Glutamatergic neuron (in vitro differentiated cells): ENCODE results near the gene RXYLT1. TPM values are rescaled to one million over a fixed set of nuclear protein-coding genes. Genes with fewer than 3 reads are reported as not detected.
A peak's percentile ranks its signal among the peaks of the same experiment; 100 is the strongest.

Source experiments
- DNase-seq: peaks from one replicate; pipeline ENCODE4 v3.0.0; 2022
- H3K27ac Mint-ChIP-seq: one replicate; pipeline ENCODE4 v1.8.0; 2020; ENCODE audit warnings: mild to moderate bottlenecking, mixed read lengths, inconsistent platforms; ENCODE audit not compliant: unreplicated experiment
- H3K27me3 Mint-ChIP-seq: one replicate; pipeline ENCODE4 v1.8.0; 2020; ENCODE audit warnings: mild to moderate bottlenecking, moderate library complexity, mixed read lengths, inconsistent platforms; ENCODE audit not compliant: unreplicated experiment
- H3K36me3 Mint-ChIP-seq: one replicate; pipeline ENCODE4 v1.8.0; 2020; ENCODE audit warnings: mild to moderate bottlenecking, mixed read lengths, inconsistent platforms; ENCODE audit not compliant: unreplicated experiment
- H3K4me1 Mint-ChIP-seq: one replicate; pipeline ENCODE4 v1.8.0; 2020; ENCODE audit warnings: mild to moderate bottlenecking, low read depth, mixed read lengths, inconsistent platforms; ENCODE audit not compliant: unreplicated experiment
- H3K4me3 Mint-ChIP-seq: one replicate; pipeline ENCODE4 v1.8.0; 2020; ENCODE audit warnings: mild to moderate bottlenecking, mixed read lengths, inconsistent platforms; ENCODE audit not compliant: unreplicated experiment
- H3K9me3 Mint-ChIP-seq: one replicate; pipeline ENCODE4 v1.8.0; 2020; ENCODE audit warnings: mild to moderate bottlenecking, moderate library complexity, mixed read lengths, inconsistent platforms; ENCODE audit not compliant: unreplicated experiment
- CTCF ChIP-seq: fragments of 200-600 bp; sonication (generic); IDR thresholded peaks from one replicate; pipeline ENCODE4 v1.5.0; 2021; ENCODE audit not compliant: partially characterized antibody, unreplicated experiment
- total RNA-seq: library from RNA; stranded (reverse); fragmentation: NEBNext Ultra II Directional; extraction: Animal tissue kit (Norgen Biotek cat#: 25700); gene quantifications from one replicate; pipeline ENCODE4 v1.2.1, GENCODE V29; 2021; ENCODE audit not compliant: unreplicated experiment

The RXYLT1 gene
- total RNA-seq, 1 donor from 2014 or later: 6.7 TPM

GRCh38 chr12:63821781-63822251 is 42.1 kb downstream of the RXYLT1 start:
- H3K9me3 Mint-ChIP-seq: peaks cover 4% of the 10 kb centered on the region
- no peak for TF ChIP-seq CTCF
- peak; percentile 23 for DNase-seq
- no peak overlapping the region for H3K27ac Mint-ChIP-seq
- H3K4me1 Mint-ChIP-seq: no peaks in the 10 kb centered on the region
- H3K36me3 Mint-ChIP-seq: no peaks in the 10 kb centered on the region
- H3K4me3 Mint-ChIP-seq: peak overlapping the region; percentile 86
- no peaks in the 10 kb centered on the region for H3K27me3 Mint-ChIP-seq

- Mint-ChIP-seq H3K9me3 (peaks cover 4% of the 10 kb centered on the region), H3K4me3 (peak overlapping the region; percentile 13), H3K27me3 (no peaks in the 10 kb centered on the region)
Measured at GRCh38 chr12:63822352-63822751, 42.6 kb downstream of the RXYLT1 start.

DNA sequence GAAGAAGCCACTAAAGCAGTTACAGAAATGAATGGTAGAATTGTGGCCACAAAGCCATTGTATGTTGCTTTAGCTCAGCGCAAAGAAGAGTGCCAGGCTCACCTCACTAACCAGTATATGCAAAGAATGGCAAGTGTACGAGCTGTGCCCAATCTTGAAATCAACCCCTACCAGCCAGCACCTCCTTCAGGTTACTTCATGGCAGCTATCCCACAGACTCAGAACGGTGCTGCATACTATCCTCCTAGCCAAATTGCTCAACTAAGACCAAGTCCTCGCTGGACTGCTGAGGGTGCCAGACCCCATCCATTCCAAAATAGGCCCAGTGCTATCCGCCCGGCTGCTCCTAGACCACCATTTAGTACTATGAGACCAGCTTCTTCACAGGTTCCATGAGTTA is 43.3 kb downstream of the RXYLT1 start:
- no peaks in the 10 kb centered on the region for H3K4me1 Mint-ChIP-seq
- DNase-seq: no peak
- H3K27ac Mint-ChIP-seq: no peak overlapping the region
- H3K36me3 Mint-ChIP-seq: no peaks in the 10 kb centered on the region
- no peaks in the 10 kb centered on the region for H3K27me3 Mint-ChIP-seq
- TF ChIP-seq CTCF: no peak
- no peak overlapping the region for H3K4me3 Mint-ChIP-seq
- peaks cover 4% of the 10 kb centered on the region for H3K9me3 Mint-ChIP-seq

More at GRCh38 chr12:63822352-63822751, 42.6 kb downstream of the RXYLT1 start:
- TF ChIP-seq CTCF: no peak
- Mint-ChIP-seq H3K27ac (no peak overlapping the region), H3K4me1 (no peaks in the 10 kb centered on the region), H3K36me3 (no peaks in the 10 kb centered on the region)
- DNase-seq: no peak

DNA sequence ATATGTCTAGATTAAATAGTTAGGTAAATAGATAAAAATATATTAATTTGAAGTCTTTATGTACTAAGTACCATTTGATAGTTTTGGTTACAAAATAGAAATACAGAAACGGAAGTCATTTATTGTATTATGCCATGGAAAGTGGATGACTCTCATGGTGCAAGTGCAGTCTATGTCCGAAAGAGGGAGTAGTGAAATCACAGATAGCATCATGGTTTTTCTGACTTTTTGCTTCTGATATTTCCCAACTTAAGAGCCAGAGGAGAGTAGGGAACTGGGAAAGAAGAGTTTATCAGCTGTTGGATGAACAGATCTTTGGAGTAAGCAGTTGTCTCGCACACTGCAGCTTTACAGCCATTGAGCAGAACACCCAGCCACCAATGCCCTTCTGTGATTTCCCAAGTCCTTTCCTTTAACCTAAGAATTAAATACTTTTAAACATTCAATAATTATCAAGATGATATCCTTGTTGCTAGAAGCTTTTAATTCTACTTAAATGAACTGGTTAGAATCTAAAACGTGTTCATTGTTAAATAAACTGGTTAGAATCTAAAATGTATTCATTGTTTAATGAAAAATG is 46.4 kb downstream of the RXYLT1 start:
- no peak for DNase-seq
- no peaks in the 10 kb centered on the region for H3K27me3 Mint-ChIP-seq
- H3K9me3 Mint-ChIP-seq: peaks cover 4% of the 10 kb centered on the region
- no peak overlapping the region for H3K27ac Mint-ChIP-seq
- no peaks in the 10 kb centered on the region for H3K4me1 Mint-ChIP-seq
- H3K4me3 Mint-ChIP-seq: no peak overlapping the region
- peak; percentile 70 for TF ChIP-seq CTCF
- H3K36me3 Mint-ChIP-seq: no peaks in the 10 kb centered on the region

- no peaks in the 10 kb centered on the region for H3K27me3 Mint-ChIP-seq
- no peaks in the 10 kb centered on the region for H3K4me1 Mint-ChIP-seq
- no peaks in the 10 kb centered on the region for H3K36me3 Mint-ChIP-seq
- no peak for DNase-seq
- H3K9me3 Mint-ChIP-seq: peaks cover 2% of the 10 kb centered on the region
- H3K27ac Mint-ChIP-seq: no peak overlapping the region
- no peak for TF ChIP-seq CTCF
- H3K4me3 Mint-ChIP-seq: no peak overlapping the region
Measured at GRCh38 chr12:63828867-63829266, 49.2 kb downstream of the RXYLT1 start.
